K562 (cell line): ENCODE results near the gene SPINT2. TPM values are rescaled to one million over a fixed set of nuclear protein-coding genes. Genes with fewer than 3 reads are reported as not detected.

Experiments
- CAMTA2 ChIP-seq: fragments of 250-450 bp; sonication (Bioruptor Pico); conservative IDR thresholded peaks from 2 replicates; pipeline ENCODE4 v1.5.1; 2022
- CCNT2 ChIP-seq: IDR thresholded peaks from 2 replicates; pipeline ENCODE4 v1.6.1; 2011; ENCODE audit warnings: borderline replicate concordance, low read depth, mild to moderate bottlenecking, moderate library complexity, mixed read lengths, low read length; ENCODE audit not compliant: insufficient read length; ENCODE audit errors: extremely low read depth
- CXXC5 ChIP-seq: fragments of 250-450 bp; sonication (Bioruptor Pico); IDR thresholded peaks from 2 replicates; pipeline ENCODE4 v1.8.0; 2022; ENCODE audit warnings: inconsistent platforms, mild to moderate bottlenecking, moderate library complexity
- EGR1 ChIP-seq: fragments of 450-650 bp; conservative IDR thresholded peaks from 2 replicates; pipeline ENCODE4 v1.6.1; 2017; ENCODE audit warnings: mild to moderate bottlenecking
- ESRRA ChIP-seq: fragments of 450-650 bp; IDR thresholded peaks from 2 replicates; pipeline ENCODE4 v1.6.1; 2014; ENCODE audit warnings: low read depth, mild to moderate bottlenecking, moderate library complexity, borderline replicate concordance
- KDM4B ChIP-seq, 2 experiments: fragments of 450-650 bp in 1 of 2; sonication (generic) in 1 of 2; IDR thresholded peaks; 2 replicates each; pipeline ENCODE4 v1.6.1; 2016 to 2017; ENCODE audit warnings: borderline replicate concordance in 2 of 2, antibody characterized with exemption in 1 of 2, low read depth in 1 of 2, mild to moderate bottlenecking in 1 of 2
- MYNN ChIP-seq, 2 experiments: sonication (generic); formaldehyde crosslinking in 1 of 2; IDR thresholded peaks; 2 replicates each; pipeline versions ENCODE4 v1.5.0 to v1.6.1; 2016 to 2020; ENCODE audit warnings: antibody characterized with exemption in 1 of 2, missing genetic modification reagents in 1 of 2
- NR2F6 ChIP-seq: fragments of 450-650 bp; formaldehyde crosslinking; IDR thresholded peaks from 2 replicates; pipeline ENCODE4 v1.4.0; 2020; ENCODE audit warnings: mild to moderate bottlenecking
- PTRF ChIP-seq: fragments of 450-650 bp; IDR thresholded peaks from 2 replicates; pipeline ENCODE4 v1.6.1; 2016; ENCODE audit warnings: mild to moderate bottlenecking, missing genetic modification characterization, missing compliant biosample characterization
- RBFOX2 ChIP-seq: fragments of 200-400 bp; formaldehyde crosslinking; IDR thresholded peaks from 2 replicates; pipeline ENCODE4 v1.6.1; 2017; ENCODE audit warnings: low read depth, mild to moderate bottlenecking, low read length, moderate library complexity
- SAP30 ChIP-seq: fragments of 200-600 bp; sonication (generic); IDR thresholded peaks from 2 replicates; pipeline ENCODE4 v1.6.1; 2012; ENCODE audit warnings: borderline replicate concordance, low read depth, mild to moderate bottlenecking, moderate library complexity, low read length, control low read depth, inconsistent platforms; ENCODE audit not compliant: insufficient read depth, poor library complexity, severe bottlenecking
- SIN3A ChIP-seq, 2 experiments: fragments of 150-350 bp in 1 of 2; IDR thresholded peaks; 2 replicates each; pipeline ENCODE4 v1.6.1; 2011 to 2016; ENCODE audit warnings: borderline replicate concordance in 2 of 2, low read depth in 2 of 2, low read length in 2 of 2, mild to moderate bottlenecking in 2 of 2, moderate library complexity in 2 of 2; ENCODE audit not compliant: control insufficient read depth in 1 of 2
- SMAD4 ChIP-seq: fragments of 250-450 bp; sonication (Bioruptor Pico); conservative IDR thresholded peaks from 2 replicates; pipeline ENCODE4 v1.8.0; 2021; ENCODE audit warnings: inconsistent platforms, mild to moderate bottlenecking, moderate library complexity
- TEAD4 ChIP-seq, 2 experiments: sonication (generic) in 1 of 2; formaldehyde crosslinking in 1 of 2; IDR thresholded peaks; 2 replicates each; pipeline versions ENCODE4 v1.6.1 to v1.8.0; 2012 to 2022; ENCODE audit warnings: borderline replicate concordance in 1 of 2, inconsistent platforms in 1 of 2, low read length in 1 of 2, mild to moderate bottlenecking in 1 of 2, missing genetic modification reagents in 1 of 2
- TRIM28 ChIP-seq: fragments of 450-650 bp; IDR thresholded peaks from 2 replicates; pipeline ENCODE4 v1.6.1; 2017
- YY1 ChIP-seq, 3 experiments: IDR thresholded peaks; 2 replicates each; pipeline ENCODE4 v1.6.1; 2011; ENCODE audit warnings: low read length in 2 of 3, mild to moderate bottlenecking in 2 of 3, moderate library complexity in 2 of 3, borderline replicate concordance in 1 of 3, control low read depth in 1 of 3, low read depth in 1 of 3; ENCODE audit not compliant: insufficient read depth in 3 of 3, insufficient replicate concordance in 2 of 3, control insufficient read depth in 1 of 3, insufficient read length in 1 of 3; ENCODE audit errors: extremely low read depth in 1 of 3
- polyA plus RNA-seq, 8 experiments: library from polyadenylated mRNA; depleted of rRNA in 4 of 8; stranded (reverse) in 5 of 8; unstranded in 3 of 8; fragments of >200 nt; fragmentation: Nextera tagmentation in 2 of 8; fragmentation: Illumina TruSeq in 1 of 8; extraction: Ambion mirVana in 2 of 8; extraction: Trizol in 1 of 8; gene quantifications; 2 replicates each; pipeline versions ENCODE4 v1.2.1 to v1.2.3, GENCODE V29; 2011 to 2014; ENCODE audit warnings: inconsistent platforms in 1 of 8, missing spikeins in 1 of 8
- total RNA-seq, 7 experiments: library from RNA; depleted of rRNA in 6 of 7; stranded (reverse); fragments of >200 nt in 6 of 7; fragmentation: Illumina TruSeq in 2 of 7; extraction: Trizol in 2 of 7; gene quantifications; 2 replicates each; pipeline versions ENCODE4 v1.2.1 to v1.2.3, GENCODE V29; 2011 to 2021; ENCODE audit warnings: low replicate concordance in 1 of 7
- TF ChIP-seq, protein P1 (sequence below): fragments of 450-650 bp; IDR thresholded peaks from one replicate; pipeline ENCODE4 v1.6.1; 2018; ENCODE audit warnings: mild to moderate bottlenecking, moderate library complexity; ENCODE audit not compliant: partially characterized antibody
- TF ChIP-seq, protein P2 (sequence below): sonication (generic); formaldehyde crosslinking; IDR thresholded peaks from 2 replicates; pipeline ENCODE4 v1.9.0; 2022; ENCODE audit warnings: mild to moderate bottlenecking, missing genetic modification reagents
- TF ChIP-seq, protein P3 (sequence below), 2 experiments: fragments of 450-650 bp in 1 of 2; sonication (generic) in 1 of 2; formaldehyde crosslinking in 1 of 2; IDR thresholded peaks in 1 of 2; conservative IDR thresholded peaks in 1 of 2; 2 replicates each; pipeline versions ENCODE4 v1.6.1 to v1.8.1; 2016 to 2023; ENCODE audit warnings: mild to moderate bottlenecking in 2 of 2, moderate library complexity in 2 of 2, inconsistent platforms in 1 of 2, missing genetic modification reagents in 1 of 2

SPINT2 gene
- total and polyA plus RNA-seq, 9 of the 15 experiments (the other 6 are each of a cell fraction or from before 2014, with no cell fraction given): 0.65 to 4.5 (median 3.4) TPM

DNA sequence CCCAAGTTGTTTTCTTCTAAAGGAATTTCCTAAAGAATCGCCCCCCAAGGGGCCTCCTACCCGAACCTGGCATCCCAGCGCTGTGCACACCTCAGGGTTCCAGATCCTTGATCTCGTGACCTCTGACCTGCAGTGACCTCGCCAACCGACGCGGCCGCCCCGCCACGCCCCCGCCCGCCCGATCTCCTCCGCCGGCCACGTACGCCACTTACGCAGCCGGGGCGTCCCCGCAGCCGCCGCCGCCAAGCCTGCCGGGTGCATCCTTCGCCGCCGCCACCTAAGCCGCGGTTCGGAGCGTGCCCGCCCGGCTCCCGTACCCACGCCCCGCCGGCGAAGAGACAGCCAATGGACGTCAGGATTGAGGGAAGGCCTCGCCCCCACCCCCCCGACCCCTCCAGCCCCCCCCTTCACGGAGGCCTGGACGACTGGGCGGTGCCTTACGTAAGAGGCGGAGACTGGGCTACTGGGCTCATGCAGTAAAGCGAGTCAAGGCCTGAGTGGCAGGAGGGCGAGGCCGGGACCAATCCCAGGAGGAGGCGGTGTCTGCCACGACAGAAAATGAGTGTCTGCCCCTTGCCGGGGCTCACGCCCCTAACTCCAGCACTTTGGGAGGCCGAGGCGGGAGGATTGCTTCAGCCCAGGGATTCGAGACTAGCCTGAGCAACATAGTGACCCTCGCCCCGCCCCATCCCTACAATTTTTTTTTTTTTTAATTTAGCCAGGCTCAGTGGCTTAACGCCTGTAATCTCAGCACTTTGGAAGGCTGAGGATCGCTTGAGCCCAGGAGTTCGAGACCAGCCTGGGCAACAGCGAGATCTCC is 51.5 kb downstream of the SPINT2 start, which contains the start of gene YIF1B (continued):
- peak in 2 of 3 experiments; percentile 32 to 43 for TF ChIP-seq YY1 (IDR thresholded peaks at IDR 0.05; ENCODE audit: borderline replicate concordance in 1 of 3, control insufficient read depth in 1 of 3, extremely low read depth in 1 of 3, insufficient read depth in 3 of 3, insufficient read length in 1 of 3, insufficient replicate concordance in 2 of 3, low read depth in 1 of 3, low read length in 2 of 3)
- TF ChIP-seq, protein P1, sequence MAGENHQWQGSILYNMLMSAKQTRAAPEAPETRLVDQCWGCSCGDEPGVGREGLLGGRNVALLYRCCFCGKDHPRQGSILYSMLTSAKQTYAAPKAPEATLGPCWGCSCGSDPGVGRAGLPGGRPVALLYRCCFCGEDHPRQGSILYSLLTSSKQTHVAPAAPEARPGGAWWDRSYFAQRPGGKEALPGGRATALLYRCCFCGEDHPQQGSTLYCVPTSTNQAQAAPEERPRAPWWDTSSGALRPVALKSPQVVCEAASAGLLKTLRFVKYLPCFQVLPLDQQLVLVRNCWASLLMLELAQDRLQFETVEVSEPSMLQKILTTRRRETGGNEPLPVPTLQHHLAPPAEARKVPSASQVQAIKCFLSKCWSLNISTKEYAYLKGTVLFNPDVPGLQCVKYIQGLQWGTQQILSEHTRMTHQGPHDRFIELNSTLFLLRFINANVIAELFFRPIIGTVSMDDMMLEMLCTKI: no peak
- TF ChIP-seq ESRRA: peak; percentile 70; the same call in 1 of the 2 replicates
- TF ChIP-seq NR2F6 (CRISPR knock-in tag): peak; percentile 87
- 0 out of 2 replicates have a peak, but pooled peaks have one; percentile 10 for TF ChIP-seq TEAD4 (IDR thresholded peaks at IDR 0.05; ENCODE audit: low read length)
- no peak for TF ChIP-seq TEAD4 (CRISPR knock-in tag; IDR thresholded peaks at IDR 0.05; ENCODE audit: borderline replicate concordance)
- peak; percentile 81 for TF ChIP-seq EGR1
- TF ChIP-seq TRIM28: peak; percentile 47; the same call in 1 of the 2 replicates
- 0 out of 4 replicates have a peak, but pooled peaks of 1 of the 2 experiments have one; percentile 51 for TF ChIP-seq SIN3A (IDR thresholded peaks at IDR 0.05; ENCODE audit: borderline replicate concordance in 2 of 2, control insufficient read depth in 1 of 2, low read depth in 2 of 2, low read length in 2 of 2)
- peak; percentile 65 for TF ChIP-seq SMAD4 (CRISPR knock-in tag)
- 0 out of 2 replicates have a peak, but pooled peaks have one; percentile 12 for TF ChIP-seq MYNN (IDR thresholded peaks at IDR 0.05)
- no peak for TF ChIP-seq MYNN (CRISPR knock-in tag; IDR thresholded peaks at IDR 0.05)
- 0 out of 4 replicates have a peak, but pooled peaks of 1 of the 2 experiments have one; percentile 51 for TF ChIP-seq KDM4B (IDR thresholded peaks at IDR 0.05; ENCODE audit: borderline replicate concordance in 2 of 2, low read depth in 1 of 2)
- TF ChIP-seq RBFOX2: peak; percentile 73
- peak; percentile 78 for TF ChIP-seq CXXC5 (CRISPR knock-in tag)
- peak; percentile 80 for TF ChIP-seq CCNT2
- TF ChIP-seq, protein P2, sequence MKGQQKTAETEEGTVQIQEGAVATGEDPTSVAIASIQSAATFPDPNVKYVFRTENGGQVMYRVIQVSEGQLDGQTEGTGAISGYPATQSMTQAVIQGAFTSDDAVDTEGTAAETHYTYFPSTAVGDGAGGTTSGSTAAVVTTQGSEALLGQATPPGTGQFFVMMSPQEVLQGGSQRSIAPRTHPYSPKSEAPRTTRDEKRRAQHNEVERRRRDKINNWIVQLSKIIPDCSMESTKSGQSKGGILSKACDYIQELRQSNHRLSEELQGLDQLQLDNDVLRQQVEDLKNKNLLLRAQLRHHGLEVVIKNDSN (CRISPR knock-in tag): no peak
- TF ChIP-seq, protein P3, sequence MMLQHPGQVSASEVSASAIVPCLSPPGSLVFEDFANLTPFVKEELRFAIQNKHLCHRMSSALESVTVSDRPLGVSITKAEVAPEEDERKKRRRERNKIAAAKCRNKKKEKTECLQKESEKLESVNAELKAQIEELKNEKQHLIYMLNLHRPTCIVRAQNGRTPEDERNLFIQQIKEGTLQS (IDR thresholded peaks at IDR 0.05): no peak; the same call in 1 of the 2 replicates
- TF ChIP-seq, protein P3 (CRISPR knock-in tag; conservative IDR thresholded peaks at IDR 0.05): no peak
- TF ChIP-seq SAP30: peak; percentile 1
- TF ChIP-seq CAMTA2 (CRISPR knock-in tag): no peak
- TF ChIP-seq PTRF (tag): no peak
